HCEC 1CT (cell line): Measurements from ENCODE around the gene OR4D5.

ENCODE experiments used
- DNase-seq: peaks from one replicate; pipeline ENCODE4 v3.0.0-alpha.2; 2017

The OR4D5 gene

DNA sequence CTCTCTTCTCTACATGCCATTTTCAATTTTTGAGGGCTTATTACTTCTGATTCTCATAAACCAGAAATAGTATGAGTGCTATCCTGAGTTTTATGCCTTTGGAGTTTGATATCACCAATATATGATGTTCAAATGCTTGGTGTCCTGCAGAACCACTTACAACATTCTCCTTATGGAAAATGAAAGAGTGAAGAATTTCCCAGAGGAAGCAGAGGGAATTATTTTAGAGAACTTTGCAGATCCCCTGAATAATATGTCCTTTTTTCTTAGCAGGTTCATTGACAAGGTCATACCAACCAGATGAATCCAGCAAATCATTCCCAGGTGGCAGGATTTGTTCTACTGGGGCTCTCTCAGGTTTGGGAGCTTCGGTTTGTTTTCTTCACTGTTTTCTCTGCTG is at the start of gene OR4D5:
Gene OR4D5, plus strand, starts transcription at position 301 of the 400 bp plus-strand sequence. Its CDS starts 0 bp downstream, at position 301.
- DNase-seq = no peak

DNA sequence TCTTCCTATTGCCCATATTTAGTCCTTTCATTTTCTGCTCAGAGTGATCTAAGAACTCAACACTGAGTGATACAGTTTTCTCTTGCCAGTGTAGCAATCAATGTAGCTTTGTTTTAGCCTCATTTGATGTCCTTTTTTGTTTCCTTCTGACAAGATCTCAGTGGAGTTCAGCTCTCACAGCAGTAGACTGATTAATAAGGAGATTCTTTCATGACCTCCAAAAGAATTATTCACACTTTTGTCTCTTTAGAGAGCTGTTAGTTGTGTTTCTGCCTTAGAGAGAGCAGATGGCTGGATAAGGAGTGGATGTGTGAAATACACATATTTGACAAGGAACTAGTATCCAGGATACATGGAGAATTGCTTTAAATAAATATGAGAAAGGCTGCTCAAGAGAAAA is 47.4 kb upstream of the OR4D5 start:
- no peak for DNase-seq

DNA sequence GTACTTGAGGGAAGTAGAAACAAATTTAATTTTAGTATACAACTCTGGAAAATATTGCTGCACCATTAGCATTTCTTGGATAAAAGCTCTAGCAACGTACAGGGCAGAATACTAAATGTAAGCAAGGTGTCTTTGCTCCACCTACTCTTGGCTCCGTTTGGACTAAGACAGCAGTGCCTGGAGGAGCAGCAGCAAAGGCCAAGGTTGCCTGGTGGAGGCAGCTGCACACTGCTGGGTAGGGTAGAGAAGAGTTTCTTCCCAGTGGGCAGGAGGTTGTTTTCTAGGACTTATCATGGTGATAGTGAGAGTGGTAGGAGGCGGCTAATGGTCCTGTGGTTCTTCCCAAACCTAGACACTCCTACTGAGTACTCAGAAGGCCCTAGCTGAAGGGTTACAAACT is 39.6 kb upstream of the OR4D5 start:
- DNase-seq = no peak

DNA sequence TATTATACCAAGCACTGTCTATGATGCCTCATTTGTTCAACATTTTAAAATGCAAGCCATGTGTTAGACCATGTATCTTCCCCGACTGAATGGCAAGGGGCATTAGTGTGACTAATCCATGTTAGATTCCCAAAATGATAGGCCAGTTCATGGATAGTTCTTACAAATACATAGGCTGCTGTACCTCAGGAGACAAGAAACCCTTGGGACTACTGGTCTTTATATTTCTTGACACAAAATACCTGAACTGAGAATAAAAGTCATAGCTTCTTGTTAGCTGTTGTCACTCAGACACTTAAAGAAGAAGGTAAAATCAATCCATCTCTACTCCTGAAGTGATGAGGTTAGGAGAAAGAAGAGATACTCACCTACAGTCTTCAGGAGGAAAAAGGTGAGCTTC is 37.5 kb upstream of the OR4D5 start, which contains the start of gene OR8D4:
Gene OR8D4, plus strand, starts transcription at position 301 of the 400 bp plus-strand sequence. CDS start 4,265 bp downstream, outside the sequence.
- no peak for DNase-seq

DNA sequence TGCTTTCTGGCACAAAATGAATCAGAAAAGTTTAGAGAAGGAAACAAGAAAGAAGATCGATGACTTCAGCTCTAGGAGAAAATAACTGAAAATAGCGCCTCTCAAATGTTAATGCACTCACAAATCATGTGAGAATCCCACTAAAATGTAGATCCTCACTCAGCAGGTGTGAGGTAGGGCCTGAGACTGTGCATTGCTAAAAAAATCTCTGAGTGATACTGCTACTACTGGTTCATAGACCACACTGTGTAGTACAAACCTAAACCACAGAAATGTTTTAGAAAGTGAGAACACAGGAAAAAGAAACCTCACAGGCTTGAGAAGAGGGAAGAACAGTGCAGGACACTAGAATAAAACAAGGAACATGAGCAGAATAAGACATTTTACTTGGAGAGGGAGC is 35.5 kb upstream of the OR4D5 start:
- DNase-seq = no peak

DNA sequence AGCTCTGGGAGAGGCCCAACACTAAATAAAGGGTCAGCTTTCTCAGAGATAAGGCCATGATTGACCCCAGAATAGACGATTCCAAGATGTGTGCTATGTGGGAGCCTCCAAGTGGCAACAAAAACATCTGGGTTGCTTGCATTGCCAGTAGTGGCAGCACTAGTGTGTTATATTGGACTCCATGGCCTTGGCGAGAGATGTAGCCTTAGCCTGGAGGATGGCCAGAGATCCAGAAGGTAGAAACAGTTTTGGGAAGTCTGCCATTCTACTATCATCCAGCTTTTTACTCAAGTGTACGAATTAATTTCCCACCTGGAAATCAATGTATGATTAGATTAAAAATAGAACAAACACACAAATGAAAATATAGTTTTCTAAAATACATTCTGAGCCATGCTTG is 34.5 kb upstream of the OR4D5 start:
- no peak for DNase-seq

DNA sequence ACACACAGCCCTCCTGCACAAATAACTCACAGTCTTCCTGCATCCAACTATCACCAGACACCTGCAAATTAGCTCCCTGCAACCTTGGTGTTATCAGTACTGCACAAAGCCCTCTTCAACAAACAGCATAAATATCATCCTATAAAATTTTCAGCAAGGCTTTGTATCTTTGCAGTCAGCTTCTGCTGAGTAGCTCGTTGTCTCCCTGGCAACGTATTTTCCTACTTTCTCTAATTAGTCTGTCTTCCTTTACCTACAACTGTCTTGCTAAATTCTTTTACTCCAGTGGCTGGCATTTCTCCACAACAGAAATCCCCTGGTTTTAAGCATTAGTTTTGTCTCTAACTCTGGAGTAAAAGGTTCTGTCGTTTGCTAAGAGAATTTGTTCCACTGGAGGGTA is 33.6 kb upstream of the OR4D5 start:
- no peak for DNase-seq

DNA sequence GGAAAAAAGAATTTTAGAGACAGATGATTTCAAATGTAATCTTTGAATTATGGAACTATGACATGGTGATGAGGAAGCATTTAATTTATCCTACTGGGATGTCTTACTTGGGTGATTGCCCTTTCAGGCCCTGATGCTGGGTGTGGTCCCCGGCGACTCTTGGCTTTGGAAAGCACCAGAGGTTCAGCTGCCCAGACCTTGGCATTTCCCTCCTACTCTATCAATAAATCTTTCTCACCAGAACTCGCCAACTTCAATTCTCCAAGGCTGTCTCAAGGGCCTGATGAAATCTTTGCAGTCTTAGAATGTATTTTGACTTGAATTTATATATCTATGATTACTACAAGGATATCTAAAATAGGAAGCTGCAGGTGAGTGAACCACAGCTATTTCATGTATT is 18.5 kb upstream of the OR4D5 start:
- no peak for DNase-seq

DNA sequence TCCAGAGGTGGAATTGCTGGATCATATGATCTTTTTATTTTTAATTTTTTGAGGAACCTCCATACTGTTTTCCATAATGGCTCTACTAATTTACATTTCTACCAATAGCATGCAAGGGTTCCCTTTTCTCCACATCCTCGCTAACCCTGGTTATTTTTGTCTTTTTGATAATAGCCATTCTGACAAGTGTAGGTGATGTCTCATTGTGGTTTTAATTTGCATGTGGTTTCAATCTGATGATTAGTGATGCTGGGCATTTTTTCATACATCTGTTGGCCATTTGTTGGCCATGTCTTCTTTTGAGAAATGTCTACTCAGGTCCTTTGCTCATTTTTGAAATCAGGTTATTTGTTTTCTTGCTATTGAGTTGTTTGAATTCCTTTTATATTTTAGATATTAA is 15.4 kb upstream of the OR4D5 start:
- DNase-seq = no peak

DNA sequence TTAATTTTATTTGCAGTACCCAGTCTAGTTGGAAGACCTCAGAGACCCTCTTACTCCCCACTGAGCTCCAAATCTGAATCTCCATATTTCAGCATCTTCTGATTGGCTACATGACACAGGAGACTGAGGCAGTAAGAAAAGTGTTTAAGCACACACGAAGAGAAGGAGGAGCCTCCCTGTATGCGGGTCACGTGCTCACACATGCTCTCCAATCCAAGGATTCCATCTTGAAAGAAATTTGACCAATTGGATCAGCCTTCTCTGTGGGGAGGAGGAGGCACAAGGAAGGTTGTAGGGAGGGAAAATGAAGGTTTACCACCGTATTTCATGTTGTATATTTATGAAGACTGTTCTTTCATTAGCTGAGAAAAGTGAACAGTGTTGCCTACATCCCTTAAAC is 3.0 kb downstream of the OR4D5 start:
- no peak for DNase-seq

DNA sequence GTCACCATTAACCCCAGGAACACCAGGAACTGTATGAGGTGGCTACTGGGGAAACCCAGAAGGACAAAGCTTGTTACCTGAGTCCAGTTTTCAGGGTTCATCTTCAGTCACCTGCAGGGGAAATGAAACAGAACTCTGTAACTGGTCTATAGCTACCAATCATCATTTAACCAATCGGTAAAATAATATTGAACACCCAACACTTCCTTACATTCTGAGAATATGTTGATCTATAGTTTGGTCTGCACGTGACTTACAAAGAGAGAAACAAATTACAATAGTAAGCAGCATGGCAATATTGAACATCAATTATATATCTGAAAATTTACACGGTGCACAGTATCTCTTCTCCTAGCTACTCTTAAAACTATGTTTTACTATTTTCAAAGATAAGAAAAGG is 4.3 kb downstream of the OR4D5 start, which contains the start of gene OR6T1:
Gene OR6T1, minus strand, starts transcription at position 101 of the 400 bp plus-strand sequence. Its CDS starts 0 bp downstream, at position 101.
- no peak for DNase-seq

DNA sequence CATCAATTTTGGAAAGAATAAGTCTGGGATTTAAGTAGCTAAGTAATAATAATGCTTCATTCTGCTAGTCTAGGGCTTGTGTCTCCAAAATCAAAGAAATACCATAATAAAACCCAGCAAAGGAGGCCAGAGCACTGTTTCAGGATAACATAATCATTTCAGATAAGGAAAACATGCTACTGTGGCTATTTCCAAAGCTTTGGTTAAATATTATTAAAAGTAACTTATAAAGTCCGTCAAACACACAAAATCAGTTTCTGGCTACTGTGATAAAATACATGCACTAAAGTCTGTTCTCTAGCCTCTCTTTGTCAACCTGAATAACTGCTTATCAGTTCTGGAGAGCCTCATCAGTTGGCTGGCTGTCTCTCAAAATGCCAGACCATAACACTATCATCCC is 5.7 kb downstream of the OR4D5 start:
- DNase-seq = no peak

DNA sequence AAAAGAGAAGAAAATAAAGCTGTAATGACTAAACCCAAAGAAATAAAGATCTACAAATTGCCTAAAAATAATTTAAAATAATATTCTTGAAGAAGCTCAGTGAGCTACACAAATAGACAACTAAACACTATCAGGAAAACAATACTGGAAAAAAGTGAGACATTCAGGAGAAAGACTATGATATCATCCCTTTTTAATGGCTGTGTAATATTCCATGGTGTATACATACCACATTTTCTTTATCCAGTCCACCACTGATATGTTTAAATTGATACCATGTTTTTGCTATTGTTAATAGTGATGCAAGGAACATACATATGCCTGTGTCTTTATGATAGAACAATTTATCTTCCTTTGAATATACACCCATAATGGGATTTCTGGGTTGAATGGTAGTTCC is 17.3 kb downstream of the OR4D5 start:
- no peak for DNase-seq

DNA sequence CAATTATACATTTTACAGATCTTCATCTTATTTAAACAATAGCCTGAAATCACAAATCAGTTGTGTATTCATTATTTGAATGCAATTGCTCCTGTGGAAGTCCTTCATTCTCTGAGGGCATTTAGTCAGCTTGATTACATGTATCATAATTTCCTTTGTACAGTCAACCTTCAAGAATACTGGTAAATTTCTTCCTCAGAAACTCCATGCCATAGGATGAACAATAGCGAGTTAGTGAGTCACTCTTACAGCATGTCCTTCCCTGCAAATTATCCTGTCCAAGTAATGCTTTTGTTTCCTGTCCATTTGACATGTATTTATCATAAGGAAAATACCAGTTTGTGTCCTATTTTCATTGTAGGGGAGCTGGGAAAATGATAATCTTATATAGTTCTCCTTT is 34.4 kb downstream of the OR4D5 start:
- peak; percentile 85 for DNase-seq

DNA sequence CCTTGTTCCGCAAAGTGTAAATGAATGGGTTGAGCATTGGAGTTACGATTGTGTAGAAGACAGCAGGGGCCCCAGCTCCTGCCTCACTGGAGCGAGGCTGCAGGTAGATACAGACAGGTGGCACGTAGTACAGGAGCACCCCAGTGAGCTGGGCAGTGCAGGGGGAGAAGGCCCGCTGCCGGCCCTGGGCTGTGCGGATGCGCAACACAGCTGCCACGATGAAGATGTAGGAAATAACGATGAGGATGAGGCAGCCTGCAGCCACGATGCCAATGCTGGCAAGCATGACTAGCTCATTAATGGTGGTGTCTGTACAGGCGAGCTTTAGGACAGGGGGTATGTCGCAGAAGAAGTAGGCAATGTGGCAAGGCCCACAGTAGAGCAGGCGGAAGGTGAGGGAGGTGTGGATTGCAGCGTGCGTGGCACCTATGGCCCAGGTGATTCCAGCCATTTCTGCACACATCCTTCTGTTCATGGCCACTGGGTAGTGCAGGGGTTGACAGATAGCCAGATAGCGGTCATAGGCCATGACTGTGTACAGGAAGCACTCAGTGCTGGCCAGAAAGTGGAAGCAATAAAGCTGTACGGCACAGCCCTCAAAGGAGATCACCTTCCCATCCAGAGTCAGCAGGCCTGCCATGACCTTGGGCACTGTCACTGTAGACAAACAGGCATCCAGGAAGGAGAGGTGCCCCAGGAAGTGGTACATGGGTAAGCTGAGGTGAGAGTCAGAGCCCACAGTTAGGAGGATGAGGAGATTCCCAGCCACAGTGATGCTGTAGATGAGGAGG is 37.5 kb downstream of the OR4D5 start:
- no peak for DNase-seq

DNA sequence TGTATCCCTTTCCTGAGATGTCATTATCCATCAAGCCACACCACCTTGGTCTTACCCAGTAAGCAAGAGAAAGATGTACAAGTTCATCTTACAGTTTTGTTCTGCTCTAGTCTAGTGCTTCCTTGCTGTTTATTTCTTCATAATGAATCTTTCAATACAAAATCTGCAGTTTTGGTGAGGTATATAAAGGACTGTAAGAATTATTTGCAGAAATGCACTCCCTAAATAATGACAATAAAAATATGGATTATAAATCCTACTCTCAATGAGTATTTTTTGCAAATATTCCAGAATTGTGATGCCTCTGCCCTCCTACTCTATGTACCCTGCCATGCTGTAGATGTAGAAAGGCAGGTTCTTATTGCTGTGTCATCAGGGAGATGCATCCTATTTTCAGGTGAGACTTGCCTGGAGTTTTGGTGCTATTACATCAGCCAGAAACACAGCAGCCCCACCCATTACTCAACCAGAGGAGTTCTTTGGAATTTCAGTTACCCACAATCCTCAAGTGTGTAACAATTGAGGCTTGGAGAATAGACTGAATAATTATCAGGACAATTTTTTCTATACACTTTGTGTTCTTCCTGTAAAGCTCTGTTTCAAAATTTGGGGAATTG is 38.4 kb downstream of the OR4D5 start, which contains the start of gene OR10S1:
Gene OR10S1, minus strand, starts transcription at position 51 of the 617 bp plus-strand sequence. CDS start 117 bp downstream, outside the sequence.
- DNase-seq = no peak

DNA sequence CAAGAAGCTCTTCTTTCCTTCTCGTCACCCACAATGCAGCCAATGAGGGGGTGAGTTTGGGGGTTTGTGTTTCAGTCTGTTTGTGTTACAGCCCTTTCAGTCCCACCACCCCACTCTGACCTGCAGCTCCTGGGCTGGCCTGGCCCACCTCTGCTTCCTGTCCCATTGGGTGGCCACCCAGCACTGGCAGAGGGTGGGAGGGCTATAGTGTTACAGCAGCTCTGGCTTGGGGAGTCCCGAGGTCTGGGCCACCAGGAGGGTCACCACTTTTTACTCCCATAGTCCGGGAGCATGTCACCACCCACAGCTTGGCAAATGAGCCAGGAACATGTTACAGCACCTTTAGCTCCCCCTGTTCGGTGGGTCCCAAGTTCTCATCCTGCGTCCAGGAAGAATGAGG is 39.9 kb downstream of the OR4D5 start:
- no peak for DNase-seq
